Caco-2 (cell line): ENCODE data around the gene PARVG. TPM values are rescaled to one million over a fixed set of nuclear protein-coding genes. Genes with fewer than 3 reads are reported as not detected.

Experiments used
- BruUV-seq: library from RNA; stranded (reverse); fragments of 400-500 nt; replicated peaks from 2 replicates; lab custom pipeline; 2021; lab: Mats Ljungman, UMichigan
- CTCF ChIA-PET: fragments of 300-600 bp; sonication (Branson Sonifier 250); formaldehyde crosslinking; loops from one replicate; lab custom pipeline; 2022; ENCODE audit warnings: antibody characterized with exemption; lab: Charles Lee
- POLR2A ChIA-PET: fragments of 300-600 bp; sonication (Branson Sonifier 250); formaldehyde crosslinking; loops from one replicate; lab custom pipeline; 2022; ENCODE audit warnings: antibody characterized with exemption; lab: Charles Lee
- DNase-seq, 2 experiments: peaks; one replicate each; pipeline versions ENCODE4 v3.0.0 to v3.0.0-alpha.2; 2020 to 2022
- H3K27me3 ChIP-seq: replicated peaks from 2 replicates; pipeline ENCODE4 v1.6.0; 2011; ENCODE audit warnings: low read length; ENCODE audit not compliant: control insufficient read depth, insufficient read depth
- H3K36me3 ChIP-seq: 2 replicates; pipeline ENCODE4 v1.5.1; 2011; ENCODE audit warnings: low read length; ENCODE audit not compliant: control insufficient read depth, insufficient read depth
- H3K4me1 ChIP-seq: fragments of 250-450 bp; sonication (Bioruptor Pico); 2 replicates; pipeline ENCODE4 v1.5.1; 2020; ENCODE audit warnings: mild to moderate bottlenecking
- H3K4me3 ChIP-seq: 2 replicates; pipeline ENCODE4 v1.5.1; 2011; ENCODE audit warnings: low read depth, mild to moderate bottlenecking, control low read depth, low read length
- H3K9me3 ChIP-seq: fragments of 250-450 bp; sonication (Bioruptor Pico); 2 replicates; pipeline ENCODE4 v1.5.1; 2020; ENCODE audit warnings: mild to moderate bottlenecking, moderate library complexity
- H3K27ac Mint-ChIP-seq: one replicate; pipeline ENCODE4 v1.8.0; 2022; ENCODE audit warnings: mixed read lengths; ENCODE audit not compliant: unreplicated experiment
- H3K27me3 Mint-ChIP-seq: one replicate; pipeline ENCODE4 v1.8.0; 2022; ENCODE audit warnings: mixed read lengths; ENCODE audit not compliant: insufficient read depth, unreplicated experiment
- H3K36me3 Mint-ChIP-seq: one replicate; pipeline ENCODE4 v1.8.0; 2022; ENCODE audit warnings: mild to moderate bottlenecking, mixed read lengths; ENCODE audit not compliant: insufficient read depth, unreplicated experiment
- H3K4me1 Mint-ChIP-seq: one replicate; pipeline ENCODE4 v1.8.0; 2022; ENCODE audit warnings: low read depth, mixed read lengths; ENCODE audit not compliant: unreplicated experiment
- H3K4me3 Mint-ChIP-seq: one replicate; pipeline ENCODE4 v1.8.0; 2022; ENCODE audit warnings: mild to moderate bottlenecking, moderate library complexity, mixed read lengths; ENCODE audit not compliant: unreplicated experiment
- H3K9me3 Mint-ChIP-seq: one replicate; pipeline ENCODE4 v1.8.0; 2022; ENCODE audit warnings: mixed read lengths; ENCODE audit not compliant: unreplicated experiment
- CTCF ChIP-seq, 2 experiments: fragments of 200-600 bp in 1 of 2; IDR thresholded peaks; 1 replicate in 1 of 2; 2 replicates in 1 of 2; pipeline versions ENCODE4 v1.5.1 to v1.8.0; 2011 to 2022; ENCODE audit warnings: antibody characterized with exemption in 1 of 2, control low read depth in 1 of 2, inconsistent platforms in 1 of 2, low read depth in 1 of 2, low read length in 1 of 2, mild to moderate bottlenecking in 1 of 2, moderate library complexity in 1 of 2; ENCODE audit not compliant: insufficient read depth in 1 of 2, severe bottlenecking in 1 of 2, unreplicated experiment in 1 of 2
- intact Hi-C: fragments of 100-400 bp; cut with micrococcal nuclease; formaldehyde crosslinking; loops from one replicate; pipeline ENCODE4 v1.10.0; 2022; ENCODE audit not compliant: unreplicated experiment
- total RNA-seq: library from RNA; stranded (reverse); gene quantifications from 2 replicates; pipeline ENCODE4 v1.2.3, GENCODE V29; 2022

The PARVG gene
- total RNA-seq, 1 experiment from 2014 or later = not detected

- no peak overlapping the region for H3K27ac Mint-ChIP-seq
- intact Hi-C loops = no loop called here
- no peak for TF ChIP-seq CTCF (IDR thresholded peaks at IDR 0.05; ENCODE audit: insufficient read depth in 1 of 2, low read depth in 1 of 2, low read length in 1 of 2, severe bottlenecking in 1 of 2, unreplicated experiment in 1 of 2)
- no peaks in the 10 kb centered on the region for H3K36me3 ChIP-seq
- no peak overlapping the region for H3K4me3 ChIP-seq
- peak in 1 of 2 experiments; percentile 23 for DNase-seq
- no TSS peak for BruUV-seq
- H3K36me3 Mint-ChIP-seq = no peaks in the 10 kb centered on the region
- H3K9me3 ChIP-seq = no peaks in the 10 kb centered on the region
- no peaks in the 10 kb centered on the region for H3K27me3 ChIP-seq
- no peaks in the 10 kb centered on the region for H3K4me1 ChIP-seq
- POLR2A ChIA-PET = no interaction called here
- no peaks in the 10 kb centered on the region for H3K9me3 Mint-ChIP-seq
- no peaks in the 10 kb centered on the region for H3K4me1 Mint-ChIP-seq
- no peak overlapping the region for H3K4me3 Mint-ChIP-seq
- CTCF ChIA-PET = no interaction called here
- H3K27me3 Mint-ChIP-seq = peaks cover 8% of the 10 kb centered on the region
Measured at GRCh38 chr22:44186121-44186510, 5.4 kb downstream of the PARVG start.

GRCh38 chr22:44186737-44187136, 6.0 kb downstream of the PARVG start:
- no TSS peak for BruUV-seq
- no peaks in the 10 kb centered on the region for H3K36me3 Mint-ChIP-seq

GRCh38 chr22:44187652-44188230, 7.0 kb downstream of the PARVG start:
- H3K27me3 Mint-ChIP-seq = peaks cover 8% of the 10 kb centered on the region
- no peaks in the 10 kb centered on the region for H3K36me3 ChIP-seq
- H3K27me3 ChIP-seq = no peaks in the 10 kb centered on the region
- no peak for DNase-seq
- no peaks in the 10 kb centered on the region for H3K36me3 Mint-ChIP-seq
- no TSS peak for BruUV-seq
- H3K4me1 Mint-ChIP-seq = no peaks in the 10 kb centered on the region
- POLR2A ChIA-PET = no interaction called here
- CTCF ChIA-PET = no interaction called here
- H3K4me1 ChIP-seq = no peaks in the 10 kb centered on the region
- H3K4me3 ChIP-seq = no peak overlapping the region
- no peaks in the 10 kb centered on the region for H3K9me3 ChIP-seq
- TF ChIP-seq CTCF (IDR thresholded peaks at IDR 0.05; ENCODE audit: insufficient read depth in 1 of 2, low read depth in 1 of 2, low read length in 1 of 2, severe bottlenecking in 1 of 2, unreplicated experiment in 1 of 2) = no peak
- H3K9me3 Mint-ChIP-seq = no peaks in the 10 kb centered on the region
- H3K4me3 Mint-ChIP-seq = no peak overlapping the region
- intact Hi-C loops = no loop called here
- no peak overlapping the region for H3K27ac Mint-ChIP-seq

More at GRCh38 chr22:44186737-44187136, 6.0 kb downstream of the PARVG start:
- H3K27me3 Mint-ChIP-seq = peaks cover 8% of the 10 kb centered on the region
- H3K9me3 Mint-ChIP-seq = no peaks in the 10 kb centered on the region
- Histone ChIP-seq H3K9me3 (no peaks in the 10 kb centered on the region), H3K36me3 (no peaks in the 10 kb centered on the region), H3K4me3 (no peak overlapping the region), H3K27me3 (no peaks in the 10 kb centered on the region), H3K4me1 (no peaks in the 10 kb centered on the region)
- CTCF ChIA-PET = no interaction called here
- H3K4me3 Mint-ChIP-seq = no peak overlapping the region
- no peaks in the 10 kb centered on the region for H3K4me1 Mint-ChIP-seq
- DNase-seq = no peak
- no peak for TF ChIP-seq CTCF (IDR thresholded peaks at IDR 0.05; ENCODE audit: insufficient read depth in 1 of 2, low read depth in 1 of 2, low read length in 1 of 2, severe bottlenecking in 1 of 2, unreplicated experiment in 1 of 2)
- no peak overlapping the region for H3K27ac Mint-ChIP-seq
- intact Hi-C loops = no loop called here
- POLR2A ChIA-PET = no interaction called here
